Fibroblast of the conjunctiva (primary cell): ENCODE data around the gene RNF113B.

Experiments used
- DNase-seq: peaks from one replicate; pipeline ENCODE4 v3.0.0-alpha.2; 2010; ENCODE audit warnings: low read depth

Gene RNF113B

GRCh38 chr13:98141091-98141490 lies 36.0 kb downstream of the RNF113B start:
- no peak for DNase-seq

GRCh38 chr13:98134901-98135300 lies 42.2 kb downstream of the RNF113B start:
- DNase-seq, result no peak

DNA sequence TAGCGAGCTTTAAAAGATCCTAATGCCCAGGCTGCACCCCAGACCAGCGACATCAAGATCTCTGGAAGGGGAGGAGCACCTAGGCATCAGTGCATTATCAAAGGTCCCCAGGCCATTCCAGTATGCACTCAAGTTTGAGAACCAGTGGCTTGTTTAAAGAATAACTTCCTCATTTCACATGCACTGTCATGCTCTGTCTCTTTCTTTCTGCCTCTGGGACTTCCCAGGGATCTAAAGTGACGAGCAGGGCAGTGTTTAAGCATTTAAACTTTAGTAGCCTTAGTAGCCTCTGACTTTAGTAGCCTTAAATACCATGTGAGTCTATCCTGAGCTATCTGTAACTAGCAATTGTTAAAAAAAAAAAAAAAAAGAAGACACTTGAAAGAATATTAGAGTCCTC lies 43.1 kb downstream of the RNF113B start:
- DNase-seq, result no peak

- DNase-seq, result no peak
These were observed 47.9 kb downstream of the RNF113B start for GRCh38 chr13:98129059-98129746.
